SU-DHL-6 (cell line): ENCODE data around the gene DPP9.

ENCODE experiments used
- H2AFZ ChIP-seq: fragments of 200-600 bp; sonication (generic); 2 replicates; pipeline ENCODE4 v1.6.1; 2014; ENCODE audit warnings: low read depth, mild to moderate bottlenecking, moderate library complexity, mixed read lengths, antibody characterized with exemption, low read length; ENCODE audit not compliant: severe bottlenecking
- H3F3A ChIP-seq: fragments of 200-600 bp; shearing (Covaris generic); 2 replicates; pipeline ENCODE4 v1.6.0; 2016; ENCODE audit warnings: antibody characterized with exemption, mild to moderate bottlenecking; ENCODE audit not compliant: insufficient read depth
- H3K27ac ChIP-seq: fragments of 200-600 bp; sonication (generic); 2 replicates; pipeline ENCODE4 v1.5.1; 2016; ENCODE audit warnings: low read depth, mild to moderate bottlenecking, low read length, moderate library complexity, mixed read lengths
- H3K27me3 ChIP-seq: fragments of 200-600 bp; sonication (generic), shearing (Covaris generic); 2 replicates; pipeline ENCODE4 v1.6.0; 2014; ENCODE audit warnings: mild to moderate bottlenecking, low read length
- H3K36me3 ChIP-seq: fragments of 200-600 bp; sonication (generic); 2 replicates; pipeline ENCODE4 v1.6.1; 2014; ENCODE audit warnings: mild to moderate bottlenecking, low read length, mixed read lengths
- H3K4me2 ChIP-seq: fragments of 300-600, 200-600 bp; shearing (Covaris generic), sonication (generic); 2 replicates; pipeline ENCODE4 v1.6.0; 2014; ENCODE audit warnings: low read length, low read depth, mild to moderate bottlenecking; ENCODE audit not compliant: poor library complexity, severe bottlenecking
- H3K4me3 ChIP-seq: fragments of 200-600 bp; sonication (generic); 2 replicates; pipeline ENCODE4 v1.5.1; 2014; ENCODE audit warnings: antibody characterized with exemption, low read length, mild to moderate bottlenecking, mixed read lengths; ENCODE audit not compliant: insufficient read depth, poor library complexity, severe bottlenecking
- H3K79me2 ChIP-seq: fragments of 200-600 bp; sonication (generic); 2 replicates; pipeline ENCODE4 v1.6.1; 2014; ENCODE audit warnings: mild to moderate bottlenecking, low read length, moderate library complexity; ENCODE audit not compliant: insufficient read depth
- H3K9ac ChIP-seq: fragments of 200-600 bp; sonication (generic); 2 replicates; pipeline ENCODE4 v1.7.0; 2014; ENCODE audit warnings: mild to moderate bottlenecking, low read length
- H3K9me2 ChIP-seq: fragments of 200-600 bp; sonication (generic); replicated peaks from 2 replicates; pipeline ENCODE4 v1.6.1; 2014; ENCODE audit warnings: low read length; ENCODE audit not compliant: insufficient read depth
- H3K9me3 ChIP-seq: fragments of 200-600 bp; sonication (generic); 2 replicates; pipeline ENCODE4 v1.6.1; 2014; ENCODE audit warnings: low read length, mixed read lengths; ENCODE audit not compliant: insufficient read depth
- H4K20me1 ChIP-seq: fragments of 200-600 bp; sonication (generic); 2 replicates; pipeline ENCODE4 v1.6.1; 2014; ENCODE audit warnings: low read depth, mild to moderate bottlenecking, antibody characterized with exemption, low read length, moderate library complexity, mixed read lengths
- CTCF ChIP-seq: fragments of 200-600 bp; sonication (generic); IDR thresholded peaks from one replicate; pipeline ENCODE4 v1.5.1; 2017; ENCODE audit warnings: antibody characterized with exemption, mild to moderate bottlenecking, low read length, moderate library complexity; ENCODE audit not compliant: insufficient read depth, poor library complexity, severe bottlenecking
- EZH2phosphoT487 ChIP-seq: fragments of 200-600 bp; sonication (generic), shearing (Covaris generic); conservative IDR thresholded peaks from 2 replicates; pipeline ENCODE4 v1.6.1; 2018; ENCODE audit warnings: mild to moderate bottlenecking, antibody characterized with exemption, low read length, moderate library complexity, mixed read lengths

DPP9 gene

GRCh38 chr19:4713384-4713951 lies 10.2 kb downstream of the DPP9 start:
- Histone ChIP-seq H3K9me2 (no peaks in the 10 kb centered on the region), H3K9me3 (no peaks in the 10 kb centered on the region), H3K27me3 (no peaks in the 10 kb centered on the region), H3K4me2 (no peak overlapping the region), H3K4me3 (no peak overlapping the region), H3K9ac (no peak overlapping the region), H2AFZ (no peak overlapping the region), H3K79me2 (no peaks in the 10 kb centered on the region), H4K20me1 (no peaks in the 10 kb centered on the region), H3K36me3 (no peaks in the 10 kb centered on the region), H3F3A (no peaks in the 10 kb centered on the region), H3K27ac (no peak overlapping the region)
- TF ChIP-seq EZH2phosphoT487 (no peak), CTCF (no peak)

GRCh38 chr19:4712771-4713170 lies 10.9 kb downstream of the DPP9 start:
- no peaks in the 10 kb centered on the region for H3K9me2 ChIP-seq
- no peaks in the 10 kb centered on the region for H3F3A ChIP-seq
- no peaks in the 10 kb centered on the region for H4K20me1 ChIP-seq
- H2AFZ ChIP-seq: no peak overlapping the region
- no peak overlapping the region for H3K4me2 ChIP-seq
- TF ChIP-seq CTCF (no peak), EZH2phosphoT487 (no peak)
- no peaks in the 10 kb centered on the region for H3K9me3 ChIP-seq
- no peaks in the 10 kb centered on the region for H3K27me3 ChIP-seq
- no peak overlapping the region for H3K9ac ChIP-seq
- H3K4me3 ChIP-seq: no peak overlapping the region
- no peaks in the 10 kb centered on the region for H3K79me2 ChIP-seq
- H3K36me3 ChIP-seq: no peaks in the 10 kb centered on the region
- H3K27ac ChIP-seq: no peak overlapping the region

- no peak overlapping the region for H2AFZ ChIP-seq
- H3F3A ChIP-seq: no peaks in the 10 kb centered on the region
- H3K4me3 ChIP-seq: no peak overlapping the region
- no peak for TF ChIP-seq CTCF
- TF ChIP-seq EZH2phosphoT487: no peak
- no peak overlapping the region for H3K27ac ChIP-seq
- H3K4me2 ChIP-seq: no peak overlapping the region
- no peaks in the 10 kb centered on the region for H3K9me2 ChIP-seq
- H3K36me3 ChIP-seq: no peaks in the 10 kb centered on the region
- no peaks in the 10 kb centered on the region for H3K79me2 ChIP-seq
- H3K9ac ChIP-seq: no peak overlapping the region
- H4K20me1 ChIP-seq: no peaks in the 10 kb centered on the region
- H3K27me3 ChIP-seq: no peaks in the 10 kb centered on the region
- H3K9me3 ChIP-seq: no peaks in the 10 kb centered on the region
These were observed 12.4 kb downstream of the DPP9 start for GRCh38 chr19:4711211-4711610.
